HepG2 (cell line): Measurements from ENCODE around the gene ZNF24. TPM values are rescaled to one million over a fixed set of nuclear protein-coding genes. Genes with fewer than 3 reads are reported as not detected.

Source experiments
- ATAC-seq: fragments of 200-7000 bp; cut with Tn5 transposase; 3 replicates; pipeline ENCODE4 v1.9.1; 2020; ENCODE audit warnings: mild to moderate bottlenecking, moderate library complexity
- BruUV-seq: library from RNA; stranded (reverse); fragments of 400-500 nt; replicated peaks from 2 replicates; lab custom pipeline; 2021; lab: Mats Ljungman, UMichigan
- CTCF ChIA-PET: fragments of 300-600 bp; formaldehyde crosslinking; extraction: SDS; loops from one replicate; lab custom pipeline; 2021; ENCODE audit warnings: low total read pairs, inconsistent platforms, low intra/inter-chr PET ratio; lab: Yijun Ruan, JAX
- POLR2A ChIA-PET: fragments of 350-600 bp; sonication (Branson Sonifier 250); formaldehyde crosslinking; loops from one replicate; lab custom pipeline; 2020; ENCODE audit warnings: antibody characterized with exemption, inconsistent platforms; lab: Yijun Ruan, JAX
- DNase-seq: peaks from one replicate; pipeline ENCODE4 v3.0.0-alpha.2; 2015; ENCODE audit warnings: low spot score
- FAIRE-seq: peaks from 3 replicates; lab custom pipeline; 2011; peaks lifted over from hg19 to GRCh38; lab: Jason Lieb, UNC
- H2AFZ ChIP-seq: one replicate; pipeline ENCODE4 v1.6.1; 2011; ENCODE audit warnings: low read length, inconsistent platforms
- H3K27ac ChIP-seq: fragments of 300-600 bp; 3 replicates; pipeline ENCODE4 v1.8.0; 2011; ENCODE audit warnings: mixed run types, mild to moderate bottlenecking, mixed read lengths, low read length, inconsistent platforms; ENCODE audit not compliant: insufficient read depth; ENCODE audit errors: extremely low read length
- H3K27me3 ChIP-seq, 2 experiments: fragments of 200-600 bp in 1 of 2; 2 replicates in 1 of 2; 3 replicates in 1 of 2; pipeline versions ENCODE4 v1.6.0 to v1.8.0; 2011; ENCODE audit warnings: low read length in 2 of 2, mild to moderate bottlenecking in 2 of 2, moderate library complexity in 2 of 2, inconsistent platforms in 1 of 2; ENCODE audit not compliant: insufficient read depth in 2 of 2, control insufficient read depth in 1 of 2
- H3K36me3 ChIP-seq, 2 experiments: fragments of 200-600 bp in 1 of 2; replicated peaks in 1 of 2; 2 replicates in 1 of 2; 3 replicates in 1 of 2; pipeline versions ENCODE4 v1.5.1 to v1.8.0; 2011; ENCODE audit warnings: low read length in 2 of 2, inconsistent platforms in 1 of 2; ENCODE audit not compliant: insufficient read depth in 2 of 2, control insufficient read depth in 1 of 2
- H3K4me1 ChIP-seq: 2 replicates; pipeline ENCODE4 v1.5.1; 2012; ENCODE audit warnings: low read length, inconsistent platforms; ENCODE audit not compliant: insufficient read depth
- H3K4me2 ChIP-seq: 2 replicates; pipeline ENCODE4 v1.6.0; 2011; ENCODE audit warnings: low read depth, low read length, inconsistent platforms
- H3K4me3 ChIP-seq, 3 experiments: fragments of 200-600 bp in 1 of 3; sonication (generic), shearing (Covaris generic) in 1 of 3; replicated peaks in 1 of 3; 2 replicates each; pipeline ENCODE4 v1.5.1; 2011 to 2016; ENCODE audit warnings: low read length in 3 of 3, inconsistent platforms in 2 of 3, low read depth in 2 of 3, mild to moderate bottlenecking in 2 of 3, control low read depth in 1 of 3, mixed read lengths in 1 of 3; ENCODE audit not compliant: insufficient read depth in 1 of 3
- H3K79me2 ChIP-seq: one replicate; pipeline ENCODE4 v1.6.1; 2011; ENCODE audit warnings: low read length, inconsistent platforms; ENCODE audit not compliant: insufficient read depth
- H3K9ac ChIP-seq: 2 replicates; pipeline ENCODE4 v1.6.0; 2011; ENCODE audit warnings: mild to moderate bottlenecking, low read depth, low read length, inconsistent platforms; ENCODE audit not compliant: insufficient read depth
- H3K9me3 ChIP-seq: 2 replicates; pipeline ENCODE4 v1.5.1; 2012; ENCODE audit warnings: mild to moderate bottlenecking, low read length
- H4K20me1 ChIP-seq: 2 replicates; pipeline ENCODE4 v1.6.0; 2011; ENCODE audit warnings: inconsistent platforms, mild to moderate bottlenecking, low read length, moderate library complexity; ENCODE audit not compliant: insufficient read depth
- DMAP1 ChIP-seq: IDR thresholded peaks from 2 replicates; pipeline ENCODE4 v1.6.1; 2016
- ELF1 ChIP-seq: sonication (generic); formaldehyde crosslinking; IDR thresholded peaks from 2 replicates; pipeline ENCODE4 v1.4.0; 2020; ENCODE audit warnings: missing genetic modification reagents
- POLR2AphosphoS2 ChIP-seq: IDR thresholded peaks from 2 replicates; pipeline ENCODE4 v1.6.1; 2011; ENCODE audit warnings: low read depth, low read length, improper control_type of control experiment
- POLR2G ChIP-seq: fragments of 200-400 bp; formaldehyde crosslinking; IDR thresholded peaks from 2 replicates; pipeline ENCODE4 v1.6.1; 2018; ENCODE audit warnings: mild to moderate bottlenecking, low read depth, low read length, moderate library complexity
- REST ChIP-seq, 2 experiments: IDR thresholded peaks; 2 replicates each; pipeline ENCODE4 v1.6.1; 2011 to 2012; ENCODE audit warnings: low read length in 2 of 2, borderline replicate concordance in 1 of 2, low read depth in 1 of 2, mild to moderate bottlenecking in 1 of 2, moderate library complexity in 1 of 2
- RFX5 ChIP-seq: IDR thresholded peaks from 2 replicates; pipeline ENCODE4 v1.6.1; 2011; ENCODE audit warnings: low read depth, low read length, improper control_type of control experiment
- SMAD3 ChIP-seq: sonication (generic); formaldehyde crosslinking; IDR thresholded peaks from 2 replicates; pipeline ENCODE4 v1.4.0; 2020; ENCODE audit warnings: missing genetic modification reagents
- ZNF224 ChIP-seq: sonication (generic); formaldehyde crosslinking; IDR thresholded peaks from 2 replicates; pipeline ENCODE4 v1.5.0; 2020; ENCODE audit warnings: mild to moderate bottlenecking, missing genetic modification reagents
- ZNF280B ChIP-seq: sonication (generic); formaldehyde crosslinking; IDR thresholded peaks from 2 replicates; pipeline ENCODE4 v1.5.0; 2020; ENCODE audit warnings: missing genetic modification reagents, mild to moderate bottlenecking, borderline replicate concordance
- ZNF564 ChIP-seq: sonication (generic); formaldehyde crosslinking; IDR thresholded peaks from 2 replicates; pipeline ENCODE4 v1.8.1; 2023; ENCODE audit warnings: mild to moderate bottlenecking, missing genetic modification reagents
- ZNF646 ChIP-seq: sonication (generic); formaldehyde crosslinking; IDR thresholded peaks from 2 replicates; pipeline ENCODE4 v1.9.0; 2021; ENCODE audit warnings: mild to moderate bottlenecking, missing genetic modification reagents
- WGBS: methylation state at CpG from one replicate; pipeline ENCODE4 v1.1.6; 2017; ENCODE audit warnings: low lambda C conversion rate; 5-methylcytosine and 5-hydroxymethylcytosine counted together
- in situ Hi-C: cut with HindIII; loops from 2 replicates; pipeline ENCODE4 v1.10.0; 2017; ENCODE audit warnings: low pct_unique_long_range_greater_than_20kb; ENCODE audit not compliant: extremely low pct_ligation_motif_present
- intact Hi-C: fragments of 100-400 bp; cut with micrococcal nuclease; formaldehyde crosslinking; loops from one replicate; pipeline ENCODE4 v1.10.0; 2022; ENCODE audit not compliant: unreplicated experiment
- polyA plus RNA-seq, 8 experiments: library from polyadenylated mRNA; depleted of rRNA in 3 of 8; stranded (reverse) in 7 of 8; unstranded in 1 of 8; fragments of >200 nt; fragmentation: Illumina TruSeq in 4 of 8; extraction: Trizol in 4 of 8; gene quantifications; 2 replicates each; pipeline versions ENCODE4 v1.2.1 to v1.2.3, GENCODE V29; 2011 to 2016; ENCODE audit warnings: low read depth in 4 of 8, missing spikeins in 1 of 8, mixed read lengths in 1 of 8; ENCODE audit not compliant: insufficient read depth in 1 of 8
- total RNA-seq, 5 experiments: library from RNA; depleted of rRNA; stranded (reverse); fragments of >200 nt; fragmentation: Illumina TruSeq; extraction: Trizol; gene quantifications; 2 replicates each; pipeline ENCODE4 v1.2.3, GENCODE V29; 2016; ENCODE audit warnings: low read depth in 1 of 5

ZNF24 gene
- total and polyA plus RNA-seq, 2 of the 13 experiments (the other 11 are each of a cell fraction or from before 2014, with no cell fraction given), result 19.5 to 41.1 TPM

GRCh38 chr18:35345460-35345921, 1.3 kb upstream of the ZNF24 start:
- intact Hi-C loops (loop anchor here (1.0 to 2.0 kb wide), 3 partner anchors 10 to 105 kb away; partner anchors contain the start of gene ZSCAN30), in situ Hi-C loops (no loop called here)
- ATAC-seq, result peak; percentile 45
- Histone ChIP-seq H3K4me3 (peak overlapping the region; percentile 91 to 93 (median 92)), H3K4me1 (peaks cover 44% of the 10 kb centered on the region), H3K79me2 (peaks cover 33% of the 10 kb centered on the region), H3K9ac (peak overlapping the region; percentile 100), H3K27me3 (no peaks in the 10 kb centered on the region), H3K9me3 (no peaks in the 10 kb centered on the region), H4K20me1 (peaks cover 30% of the 10 kb centered on the region), H3K27ac (peak overlapping the region; percentile 98), H2AFZ (peak overlapping the region; percentile 32), H3K4me2 (peak overlapping the region; percentile 88), H3K36me3 (peaks cover 2 to 3% of the 10 kb centered on the region in 2 experiments; a peak in 1 of 5 replicates)
- POLR2A ChIA-PET, result interaction anchor here (0.9 to 4.0 kb wide), 7 partner anchors 9 to 304 kb away, joined by 3 to 44 read pairs (median 13); partner anchors contain the start of genes INO80C, MAPRE2, ZNF397 and ZSCAN30
- FAIRE-seq, result peak; percentile 53
- 5% methylated on average over 6 of the region's 6 CpGs for WGBS
- no TSS peak for BruUV-seq
- DNase-seq, result peak; percentile 79
- CTCF ChIA-PET, result interaction anchor here (1.1 kb wide), 1 partner anchor 10 kb away, joined by 3 read pairs; no protein-coding TSS in a partner anchor
- no peak for TF ChIP-seq REST (IDR thresholded peaks at IDR 0.05; ENCODE audit: borderline replicate concordance in 1 of 2, low read depth in 1 of 2, low read length in 2 of 2)
- no peak for TF ChIP-seq ZNF564
- TF ChIP-seq ZNF646 (CRISPR knock-in tag), result no peak
- TF ChIP-seq SMAD3 (CRISPR knock-in tag), result no peak
- TF ChIP-seq POLR2G, result peak; percentile 57
- TF ChIP-seq DMAP1 (CRISPR knock-in tag), result 0 out of 2 replicates have a peak, but pooled peaks have one; percentile 50
- no peak for TF ChIP-seq POLR2AphosphoS2
- TF ChIP-seq RFX5, result no peak
- TF ChIP-seq ZNF280B (CRISPR knock-in tag), result no peak
- no peak for TF ChIP-seq ELF1 (CRISPR knock-in tag)
- peak; percentile 36; the same call in 1 of the 2 replicates for TF ChIP-seq ZNF224
